CD4-positive, alpha-beta T cell treated with Interleukin-10 for 1 hour (primary cell): ENCODE data around the gene SYTL5.
A peak's percentile ranks its signal among the peaks of the same experiment; 100 is the strongest.
"Not testable (repeated sequence)": the region's sequence is repeated elsewhere in the genome, so short reads cannot be mapped to it uniquely, and the experiment has no call there.

Experiments
- DNase-seq: peaks from one replicate; pipeline ENCODE4 v3.0.0-alpha.2; 2020

Gene SYTL5

DNA sequence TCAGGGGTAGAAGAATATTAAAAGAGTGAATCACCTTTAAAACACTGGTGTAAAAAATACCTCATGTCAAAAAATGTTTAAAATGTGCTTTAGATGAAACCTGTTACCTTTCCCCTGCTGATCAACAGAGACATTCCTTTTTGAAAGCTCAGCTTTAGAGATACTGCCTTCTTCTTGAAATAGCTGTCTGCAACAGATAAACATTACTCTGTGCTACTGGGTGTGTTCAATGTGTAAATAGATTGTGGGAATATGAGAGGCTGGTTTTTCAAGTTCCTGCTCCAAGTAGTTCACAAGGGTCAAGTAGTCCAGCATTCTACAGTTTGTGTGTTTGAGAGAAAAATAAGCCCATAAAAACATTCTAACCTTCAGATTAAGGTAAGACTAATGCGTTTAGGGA, at the start of gene SYTL5:
TSS of gene SYTL5 (plus strand) at position 263 of the 400 bp plus-strand sequence. CDS start 27,337 bp downstream, outside the sequence.
- DNase-seq = no peak

DNA sequence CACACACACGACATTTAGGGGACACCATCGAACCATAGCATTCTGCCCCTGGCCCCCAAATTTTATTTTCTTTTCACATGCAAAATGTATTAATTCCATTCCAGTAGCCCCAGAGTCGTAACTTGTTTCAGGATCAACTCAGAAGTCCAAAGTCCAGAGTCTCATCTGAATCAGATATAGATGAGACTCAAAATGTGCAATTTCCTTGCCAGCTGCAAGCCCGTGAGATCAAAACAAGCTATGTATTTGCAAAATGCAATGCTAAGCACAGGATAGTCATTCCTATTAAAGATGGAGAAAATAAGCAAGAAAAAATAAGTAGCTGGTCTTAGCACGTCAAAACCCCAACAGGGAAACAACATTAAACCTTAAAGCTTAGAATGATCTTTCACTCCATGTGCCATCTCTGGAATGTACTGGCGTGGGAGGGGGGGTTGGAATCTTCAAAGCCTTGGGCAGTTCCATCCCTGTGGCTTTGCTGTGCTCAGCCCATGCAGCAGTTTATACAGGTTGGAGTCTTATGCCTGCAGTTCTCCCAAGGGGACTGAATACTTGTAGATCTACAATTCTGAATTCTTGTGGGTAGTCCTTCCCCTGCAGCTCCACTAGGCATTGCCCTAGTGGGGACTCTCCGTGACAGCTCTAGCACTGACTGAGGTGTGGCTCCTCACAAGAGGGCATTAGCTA, 47.7 kb upstream of the SYTL5 start:
- DNase-seq = no peak

DNA sequence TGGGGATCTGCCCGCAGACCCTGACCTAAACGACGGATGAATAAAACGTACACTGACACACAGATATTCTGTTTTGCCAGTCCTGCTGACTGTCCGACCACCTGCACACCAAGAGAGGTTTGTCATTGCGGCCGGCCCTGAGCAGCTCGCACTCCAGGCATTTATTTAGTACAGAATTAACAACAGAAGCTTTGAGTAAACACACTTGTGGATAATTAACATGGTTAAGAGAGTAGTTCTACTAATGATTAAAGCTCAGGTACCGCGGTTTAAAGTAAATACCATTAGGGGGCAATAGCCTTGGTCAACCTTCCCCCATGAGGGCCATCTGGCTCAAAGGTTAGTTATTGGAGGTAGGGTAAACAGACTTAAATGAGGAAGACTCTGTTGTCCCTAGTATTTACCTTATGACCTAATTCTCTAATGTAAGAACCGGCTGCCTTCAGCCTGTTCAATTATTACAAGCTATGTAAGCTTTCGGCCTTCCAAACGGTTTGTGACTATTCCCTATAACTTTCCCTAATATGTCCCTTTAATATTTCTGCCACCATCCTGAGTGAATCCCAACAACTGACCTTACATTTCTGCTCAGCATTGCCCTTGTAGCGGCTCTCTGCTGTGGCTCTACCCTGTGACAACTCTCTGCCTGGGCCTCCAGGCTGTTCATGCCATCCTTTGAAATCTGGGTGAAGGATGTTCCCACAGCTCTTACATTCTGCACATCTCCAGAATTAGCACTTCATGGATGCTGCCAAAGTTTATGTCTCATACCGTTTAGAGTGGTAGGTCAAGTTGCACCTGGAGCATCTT, 46.9 kb upstream of the SYTL5 start:
- no peak for DNase-seq

DNA sequence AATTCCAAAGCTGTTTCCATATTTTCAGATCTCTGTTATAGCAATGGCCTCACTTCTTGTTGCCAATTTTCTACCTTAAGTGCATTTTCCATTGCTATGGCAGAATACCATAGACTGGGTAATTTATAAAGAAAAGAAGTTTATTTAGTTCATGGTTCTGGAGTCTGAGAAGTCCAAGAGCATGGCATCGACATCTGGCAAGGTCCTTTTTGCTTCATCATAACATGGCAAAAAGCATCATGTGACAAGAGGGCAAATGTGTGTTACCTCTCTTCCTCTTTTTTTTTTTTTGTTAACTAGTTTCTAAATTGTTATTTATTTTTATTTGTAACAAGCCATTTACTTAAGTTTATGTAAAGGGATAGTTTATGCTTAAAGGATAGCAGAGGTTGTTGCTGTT, 45.2 kb upstream of the SYTL5 start:
- DNase-seq = no peak

DNA sequence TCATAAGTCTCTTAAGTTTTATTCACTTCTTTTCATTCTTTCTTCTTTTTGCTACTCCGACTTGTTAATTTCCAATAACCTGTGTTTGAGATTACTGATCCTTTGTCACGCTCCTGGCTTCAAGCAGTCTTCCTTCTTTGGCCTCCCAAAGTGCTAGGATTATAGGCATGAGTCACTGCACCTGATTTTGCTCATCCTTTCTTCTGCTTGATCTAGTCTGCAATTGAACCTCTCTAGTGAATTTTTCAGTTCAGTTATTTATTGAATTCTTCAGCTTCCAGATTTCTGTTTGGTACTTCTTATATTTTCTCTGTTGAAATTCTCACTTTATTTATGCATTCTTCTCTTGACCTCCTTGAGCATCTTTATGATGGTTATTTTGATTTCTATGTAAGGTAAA, 38.6 kb upstream of the SYTL5 start:
- no peak for DNase-seq

DNA sequence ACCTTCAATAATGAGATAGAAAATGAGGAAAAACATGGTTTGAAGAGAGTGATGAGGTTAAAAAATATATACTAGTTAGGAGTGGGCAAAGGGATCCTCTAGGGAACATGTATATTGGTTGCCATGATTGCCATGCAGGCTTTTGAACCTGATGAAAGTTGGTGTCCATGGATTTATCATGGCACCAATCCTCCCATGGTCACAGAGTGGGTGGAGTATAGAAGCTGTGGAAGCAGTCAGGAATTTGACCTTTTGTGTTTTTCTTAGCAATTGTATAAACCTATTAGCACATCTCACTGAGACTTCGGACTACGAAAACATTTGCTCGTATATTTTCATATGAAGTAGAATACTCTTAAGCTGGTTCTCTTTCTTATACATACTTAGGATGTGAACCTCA, 30.9 kb upstream of the SYTL5 start:
- no peak for DNase-seq

DNA sequence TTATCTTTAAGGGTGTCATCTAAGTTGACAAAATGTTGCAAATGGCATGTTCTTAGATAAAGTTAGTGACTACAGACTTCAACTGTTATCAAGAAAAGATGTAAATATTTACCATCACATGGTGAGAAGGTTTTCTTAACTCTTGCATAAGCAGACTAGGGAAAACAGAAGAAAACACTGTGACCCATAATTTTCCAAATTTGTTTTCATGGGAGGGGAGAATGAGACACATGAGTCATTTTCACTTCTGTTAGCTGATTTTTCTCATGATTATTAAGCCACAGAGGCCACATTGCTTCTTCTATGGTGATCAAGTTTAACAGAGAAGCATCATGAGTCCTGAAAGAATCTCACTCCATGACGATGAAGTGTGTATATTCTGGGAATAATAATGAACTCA, 30.2 kb upstream of the SYTL5 start:
- DNase-seq = no peak

DNA sequence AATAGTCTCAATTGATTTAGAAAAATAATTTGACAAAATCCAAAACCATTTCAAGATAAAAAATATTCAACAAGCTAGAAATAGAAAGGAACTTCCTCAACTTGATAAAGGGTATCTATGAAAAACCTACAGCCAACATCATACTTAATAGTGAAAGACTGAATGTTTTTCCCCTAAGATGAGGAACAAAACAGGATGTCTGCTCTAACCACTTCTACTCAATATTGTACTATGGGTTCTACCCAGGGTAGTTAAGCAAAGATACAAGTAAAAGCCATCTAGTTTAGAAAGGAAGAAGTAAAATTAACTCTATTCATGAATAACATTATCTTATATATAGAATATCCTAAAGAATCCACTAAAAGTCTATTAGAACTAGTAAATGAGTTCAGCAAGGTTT, 21.5 kb upstream of the SYTL5 start:
- DNase-seq = no peak

DNA sequence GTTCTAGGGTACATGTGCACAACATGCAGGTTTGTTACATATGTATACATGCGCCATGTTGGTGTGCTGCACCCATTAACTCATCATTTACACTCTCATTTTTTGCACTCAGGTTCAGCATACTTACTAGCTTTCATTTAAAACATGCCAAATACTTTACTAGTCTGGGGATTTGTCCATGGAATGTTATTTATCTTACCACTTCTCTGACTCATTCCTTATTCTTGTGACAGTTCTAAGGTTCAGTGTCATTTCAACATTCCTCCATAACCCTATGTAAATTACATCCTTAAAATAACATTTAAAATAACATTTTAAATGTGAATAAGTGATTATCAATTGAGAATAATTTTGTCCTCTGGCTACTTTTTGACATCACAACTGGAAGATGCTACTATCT, 19.5 kb upstream of the SYTL5 start:
- DNase-seq = no peak

DNA sequence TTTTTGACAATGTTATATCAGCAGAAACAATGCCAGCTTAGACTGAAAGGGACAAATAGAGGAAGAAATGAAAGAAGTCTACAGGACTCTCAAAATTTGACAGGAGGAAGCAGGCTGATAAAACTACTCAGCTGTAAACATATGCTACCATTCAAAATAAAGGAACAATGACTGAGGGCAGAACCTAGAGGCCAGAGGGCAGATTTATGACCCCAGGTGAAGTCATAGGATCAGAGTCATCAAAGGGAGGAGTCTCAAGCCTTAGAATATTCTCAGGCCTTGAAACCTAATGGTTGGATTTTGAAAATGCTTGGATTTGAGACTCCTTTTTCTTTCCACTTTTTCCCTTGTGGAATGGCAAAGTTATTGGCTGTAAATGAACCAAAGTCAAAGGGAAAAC, 17.0 kb upstream of the SYTL5 start:
- DNase-seq = no peak

DNA sequence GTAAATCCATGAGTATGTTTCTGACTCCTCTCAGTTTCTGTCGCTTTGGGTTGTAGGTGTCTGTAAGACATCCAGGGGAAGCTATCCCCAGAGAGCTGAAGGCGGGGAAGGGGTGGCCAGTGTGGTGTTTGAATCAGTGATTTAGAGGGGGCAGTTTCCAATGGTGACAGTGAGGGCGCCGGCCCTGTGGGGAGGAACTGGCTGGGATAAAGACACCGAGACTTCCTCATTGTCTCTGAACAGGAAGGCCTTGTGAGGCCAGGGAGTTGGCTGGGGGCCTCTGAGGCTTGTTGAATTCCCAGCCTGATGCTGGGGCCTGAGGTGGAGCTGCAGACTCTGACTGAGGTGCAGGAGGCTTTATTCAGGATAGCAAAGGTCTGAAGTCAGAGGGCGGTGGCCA, 15.1 kb upstream of the SYTL5 start:
- not testable (repeated sequence) for DNase-seq

DNA sequence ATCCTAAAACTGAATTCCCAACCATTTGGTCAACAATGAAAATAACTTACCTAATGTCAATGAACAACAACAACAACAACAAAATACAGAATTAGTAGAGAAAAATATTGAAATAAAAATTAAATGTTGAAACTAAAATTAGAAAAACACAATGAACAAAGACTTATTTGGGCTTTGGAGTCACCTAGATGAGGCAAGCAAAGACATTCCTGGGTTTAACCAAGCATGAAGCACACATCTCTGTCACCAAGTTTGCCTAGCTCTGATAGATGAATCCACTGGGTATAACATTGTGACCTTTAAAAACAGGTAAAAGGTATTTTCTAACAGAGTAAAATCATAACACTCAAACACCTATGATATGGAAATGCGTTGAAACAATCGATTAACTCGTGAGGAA, 13.2 kb upstream of the SYTL5 start:
- DNase-seq = no peak

DNA sequence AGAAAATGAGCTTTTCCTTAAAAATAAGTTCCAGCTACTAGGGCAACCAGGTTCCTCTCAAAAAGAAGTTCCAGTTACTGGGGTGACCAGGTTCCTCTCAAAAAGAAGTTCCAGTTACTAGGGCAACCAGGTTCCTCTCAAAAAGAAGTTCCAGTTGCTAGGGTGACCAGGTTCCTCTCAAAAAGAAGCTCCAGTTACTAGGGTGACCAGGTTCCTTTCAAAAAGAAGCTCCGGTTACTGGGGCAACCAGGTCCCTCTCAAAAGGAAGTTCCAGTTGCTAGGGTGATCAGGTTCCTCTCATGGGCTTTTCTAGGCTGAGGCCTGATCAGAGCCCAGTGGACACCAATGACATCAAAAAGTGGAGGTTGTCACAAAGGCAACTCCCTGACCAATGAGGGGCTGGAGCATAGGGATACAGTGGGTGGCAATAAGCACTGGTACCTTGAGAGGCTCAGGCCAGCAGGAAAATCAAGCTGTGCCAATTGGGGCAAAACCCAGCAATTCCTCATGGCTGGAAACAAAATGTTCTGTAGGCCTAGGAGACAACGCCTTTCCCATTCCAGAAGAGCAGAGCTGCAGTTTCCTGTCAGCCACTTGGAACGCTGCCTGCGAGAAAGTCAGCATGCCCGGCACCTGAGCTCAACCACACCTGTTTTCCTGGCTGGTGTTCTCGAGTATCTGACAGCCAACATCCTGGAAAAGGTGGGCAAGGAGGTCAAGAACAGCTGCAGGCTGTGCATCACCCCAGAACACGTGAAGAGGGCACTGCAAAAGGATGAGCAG, 12.3 kb upstream of the SYTL5 start:
- DNase-seq = peak; percentile 40

DNA sequence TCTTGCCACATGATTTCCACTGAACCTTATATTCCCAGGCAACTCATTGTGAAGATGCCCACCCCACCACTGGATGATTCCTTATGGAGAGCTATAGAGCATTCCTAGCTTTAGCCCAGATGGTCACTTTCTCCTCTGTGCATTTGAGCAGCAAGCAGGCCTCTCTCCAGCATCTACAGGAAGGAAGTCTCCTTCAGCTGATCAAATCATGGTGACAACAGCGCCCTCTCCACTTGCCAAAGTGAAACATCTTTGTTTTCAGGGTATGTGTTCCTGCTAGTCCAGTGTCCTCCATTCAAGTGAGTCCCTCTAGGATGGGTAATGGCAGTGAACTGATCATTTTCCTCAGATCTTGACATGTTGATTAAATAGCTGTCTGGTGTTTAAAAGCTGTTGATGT, 10.9 kb upstream of the SYTL5 start:
- no peak for DNase-seq

DNA sequence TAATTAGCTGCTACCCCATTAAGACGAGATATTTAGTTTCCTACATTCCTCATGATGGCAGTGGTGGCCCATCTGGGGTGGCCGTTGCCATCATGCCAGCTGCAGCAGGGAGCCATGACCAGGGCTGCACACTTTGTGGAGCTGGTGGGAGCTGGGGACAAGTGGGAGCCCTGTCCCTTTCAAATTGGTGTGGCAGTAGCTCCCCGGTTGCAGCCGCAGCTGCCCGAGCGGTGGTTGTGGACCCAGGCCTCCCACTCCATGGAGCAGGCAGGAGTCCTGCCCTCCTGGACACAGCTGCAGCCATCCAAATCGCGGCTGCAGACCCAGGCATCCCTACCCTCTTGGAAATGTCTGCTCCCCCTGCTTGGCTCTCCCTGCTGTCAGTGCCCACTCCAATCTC, 9.3 kb upstream of the SYTL5 start:
- no peak for DNase-seq

DNA sequence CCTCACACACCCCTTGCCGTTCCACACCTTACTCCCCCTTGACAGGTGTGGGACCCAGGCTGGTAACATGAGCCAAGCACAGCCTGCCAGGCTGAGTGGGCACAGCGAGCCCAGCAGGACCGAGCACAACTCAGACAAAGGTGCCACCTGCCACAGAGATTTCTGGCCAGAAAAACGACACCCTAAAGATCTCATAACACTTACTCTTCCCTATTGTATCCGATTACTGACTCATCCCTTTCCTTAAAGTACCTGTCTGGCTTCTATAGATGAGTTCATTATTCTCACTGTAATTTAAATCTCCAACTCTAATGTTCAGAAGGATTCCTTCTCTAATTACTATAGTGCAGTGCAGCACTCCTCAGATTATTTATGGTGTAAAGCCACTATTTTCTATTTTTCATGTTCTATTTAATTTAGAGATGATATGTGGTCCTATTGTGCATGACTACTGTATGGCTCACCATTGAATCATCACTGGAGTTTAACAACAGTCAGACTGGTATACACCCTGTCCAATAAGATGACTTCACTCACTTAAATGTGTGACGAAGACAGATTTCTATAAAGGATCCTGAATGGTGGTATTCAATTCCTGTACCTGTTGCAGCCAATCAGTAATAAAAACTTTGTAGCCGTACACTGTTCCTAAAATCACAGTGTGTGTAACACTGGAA, 7.6 kb upstream of the SYTL5 start:
- no peak for DNase-seq

DNA sequence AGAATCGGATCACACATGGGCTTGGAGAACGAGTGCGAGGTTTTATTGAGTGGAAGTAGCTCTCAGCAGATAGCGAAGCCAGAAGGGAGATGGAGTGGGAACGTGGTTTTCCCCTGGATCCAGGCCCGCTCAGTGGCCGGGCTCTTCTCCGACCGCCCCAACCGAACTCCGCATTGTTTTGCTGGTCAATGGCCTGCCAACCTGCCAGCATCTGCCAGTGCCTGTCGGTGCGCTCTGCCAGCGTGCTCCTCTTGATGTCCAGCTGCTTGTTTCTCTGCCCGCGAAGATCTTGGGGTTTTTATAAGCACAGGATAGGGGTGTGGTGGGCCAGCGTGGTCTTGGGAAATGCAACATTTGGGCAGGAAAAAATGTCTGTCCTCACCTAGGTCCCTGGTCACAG, 5.6 kb upstream of the SYTL5 start:
- no peak for DNase-seq

DNA sequence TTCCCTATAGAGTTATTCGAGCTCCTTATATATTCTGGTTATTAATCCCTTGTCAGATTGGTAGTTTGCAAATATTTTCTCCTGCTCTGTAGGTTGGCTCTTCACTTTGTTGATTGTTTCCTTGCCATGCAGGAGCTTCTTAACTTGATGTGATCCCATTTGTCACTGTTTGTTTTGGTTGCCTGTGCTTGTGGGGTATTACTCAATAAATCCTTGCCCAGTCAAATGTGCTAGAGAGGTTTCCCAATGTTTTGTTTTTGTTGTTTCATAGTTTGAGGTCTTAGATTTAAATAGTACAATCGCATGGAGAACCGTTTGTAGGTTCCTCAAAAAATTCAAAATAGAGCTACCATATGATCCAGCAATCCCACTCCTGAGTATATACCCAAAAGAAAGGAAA, 2.3 kb upstream of the SYTL5 start:
- DNase-seq = no peak

DNA sequence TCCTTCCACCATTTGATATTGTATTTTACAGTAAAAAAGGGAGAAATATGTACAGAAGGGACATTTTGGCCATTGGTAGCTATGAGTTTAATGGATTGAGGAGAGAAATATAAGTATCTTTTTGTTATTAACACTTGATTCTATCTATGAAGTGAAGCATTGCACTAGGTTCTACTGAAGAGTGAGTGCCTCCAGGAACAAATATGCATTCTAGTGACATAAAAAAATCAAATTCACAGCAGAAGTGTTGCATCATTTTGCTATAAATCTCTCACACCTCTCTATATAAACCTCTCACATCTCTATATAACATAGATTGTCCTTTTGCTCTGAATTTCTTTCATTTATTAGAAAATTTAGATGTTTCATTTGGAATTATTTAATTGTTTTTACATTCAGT, 425 bp downstream of the SYTL5 start:
- no peak for DNase-seq

DNA sequence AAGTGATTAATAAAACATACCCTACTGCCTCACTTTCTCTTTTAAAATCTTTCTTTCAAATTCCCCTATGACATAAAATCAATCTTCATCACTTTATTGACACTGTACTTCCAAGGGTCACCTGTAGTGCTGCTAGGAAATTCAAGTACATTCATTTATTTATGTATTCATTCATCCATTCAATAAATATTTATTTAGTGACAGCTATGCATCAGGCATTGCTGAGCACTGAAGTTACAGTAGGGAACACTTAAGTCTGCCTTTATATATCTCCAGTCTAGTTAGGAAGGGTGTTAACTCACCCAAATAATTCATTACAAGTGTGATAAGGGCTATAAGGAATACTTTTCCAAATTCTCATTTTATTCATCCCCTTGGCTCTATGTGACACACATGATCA, 2.3 kb downstream of the SYTL5 start:
- DNase-seq = no peak

DNA sequence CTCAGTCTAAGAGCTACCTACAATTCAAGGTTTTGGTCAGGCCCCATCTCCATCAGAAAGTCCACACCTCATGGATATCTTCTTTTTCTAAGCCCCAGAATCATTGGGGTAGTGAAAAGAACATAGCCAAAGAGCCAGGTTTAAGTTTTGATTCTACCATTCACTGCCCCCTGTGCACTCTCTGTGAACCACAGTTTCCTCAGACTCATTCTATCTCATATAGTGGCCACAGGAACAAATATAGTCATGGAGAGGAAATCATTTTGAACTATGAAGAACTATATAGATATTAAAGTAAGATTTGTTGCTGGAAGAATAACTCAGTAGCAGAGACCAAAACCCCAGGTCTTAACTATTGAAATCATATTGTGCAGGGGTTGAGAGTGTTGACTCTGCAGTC, 3.3 kb downstream of the SYTL5 start:
- no peak for DNase-seq

DNA sequence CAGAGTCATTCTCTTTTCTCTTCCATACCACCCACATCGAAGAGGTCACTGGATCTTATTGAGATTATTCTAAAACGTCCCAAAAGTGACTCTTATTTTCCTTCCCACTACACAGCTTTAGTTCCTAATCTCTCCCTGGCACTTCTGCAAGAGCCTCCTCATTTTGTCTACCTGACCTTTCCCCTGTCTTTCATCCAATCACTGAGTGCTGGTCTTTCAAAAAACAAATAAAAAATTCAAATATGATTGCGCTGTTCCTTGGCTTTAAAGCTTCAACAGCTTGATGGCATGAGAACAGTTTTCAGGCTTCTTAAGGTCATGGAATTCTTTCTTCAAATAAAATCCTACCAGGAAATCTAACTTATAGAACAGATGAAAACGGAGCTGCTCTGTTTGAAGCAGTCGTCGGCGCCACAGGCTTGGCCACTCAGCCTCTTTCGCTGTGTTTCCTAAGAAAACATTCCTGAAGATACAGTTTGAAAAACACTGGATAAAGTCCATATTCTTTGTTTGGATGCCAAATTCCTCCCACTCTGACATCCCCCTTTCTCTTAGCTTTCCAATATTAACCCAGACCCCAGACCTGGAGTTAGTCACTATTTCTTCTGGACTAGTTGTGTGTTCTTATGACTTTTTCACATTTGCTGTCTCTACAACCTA, 12.5 kb downstream of the SYTL5 start:
- DNase-seq = no peak

DNA sequence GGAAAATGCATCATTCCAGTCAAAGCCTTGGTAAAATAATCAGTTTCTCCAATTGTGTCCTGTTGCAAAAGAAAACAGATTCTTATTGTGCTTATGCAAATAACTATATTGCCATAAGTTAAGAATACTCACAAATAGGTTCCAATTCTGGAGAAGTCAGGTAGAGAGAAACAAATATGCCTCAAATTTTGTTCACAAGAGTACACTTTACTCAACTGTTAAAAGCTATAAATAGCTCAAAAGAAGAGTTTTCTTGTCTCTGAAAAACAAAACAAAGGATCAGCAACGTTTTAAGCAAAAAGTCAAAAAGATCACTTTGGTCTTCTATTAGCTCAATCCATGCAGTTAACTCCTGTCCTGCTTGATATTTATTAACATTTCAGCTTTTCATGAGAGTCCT, 21.9 kb downstream of the SYTL5 start:
- no peak for DNase-seq
